IMR-90 (cell line): ENCODE measurements around the gene PPP1R13B. TPM values are rescaled to one million over a fixed set of nuclear protein-coding genes. Genes with fewer than 3 reads are reported as not detected.

Experiments
- ATAC-seq: fragments of 200-7000 bp; cut with Tn5 transposase; 2 replicates; pipeline ENCODE4 v1.9.1; 2020; ENCODE audit warnings: low read depth, mild to moderate bottlenecking, moderate library complexity
- BruUV-seq: library from RNA; stranded (reverse); fragments of 400-500 nt; replicated peaks from 2 replicates; lab custom pipeline; 2021; lab: Mats Ljungman, UMichigan
- CTCF ChIA-PET: fragments of 300-600 bp; formaldehyde crosslinking; extraction: SDS; loops from one replicate; lab custom pipeline; 2021; ENCODE audit warnings: antibody characterized with exemption; lab: Yijun Ruan, JAX
- POLR2A ChIA-PET: fragments of 300-600 bp; sonication (Branson Sonifier 250); formaldehyde crosslinking; loops from one replicate; lab custom pipeline; 2022; ENCODE audit warnings: antibody characterized with exemption; ENCODE audit not compliant: unreplicated experiment; lab: Charles Lee
- DNase-seq: peaks from one replicate; pipeline ENCODE4 v3.0.0; 2013
- H2AFZ ChIP-seq: replicated peaks from 2 replicates; pipeline ENCODE3; 2013; ENCODE audit warnings: low read length, mild to moderate bottlenecking; ENCODE audit not compliant: poor library complexity
- H2AK5ac ChIP-seq: 2 replicates; pipeline ENCODE4 v1.6.1; 2013; ENCODE audit warnings: low read depth, low read length, inconsistent platforms
- H2AK9ac ChIP-seq: replicated peaks from 2 replicates; pipeline ENCODE3; 2013; ENCODE audit warnings: mild to moderate bottlenecking, low read depth, low read length, moderate library complexity; ENCODE audit not compliant: poor library complexity
- H2BK120ac ChIP-seq: 2 replicates; pipeline ENCODE4 v1.6.1; 2013; ENCODE audit warnings: low read depth, low read length, inconsistent platforms
- H2BK15ac ChIP-seq: 3 replicates; pipeline ENCODE4 v1.6.1; 2013; ENCODE audit warnings: low read depth, low read length, inconsistent platforms
- H2BK20ac ChIP-seq: 2 replicates; pipeline ENCODE4 v1.6.1; 2013; ENCODE audit warnings: low read depth, mild to moderate bottlenecking, inconsistent platforms, low read length, moderate library complexity
- H2BK5ac ChIP-seq: 2 replicates; pipeline ENCODE4 v1.6.1; 2013; ENCODE audit warnings: mild to moderate bottlenecking, low read depth, low read length, inconsistent platforms; ENCODE audit not compliant: poor library complexity, severe bottlenecking
- H3K14ac ChIP-seq: replicated peaks from 2 replicates; pipeline ENCODE4 v1.6.1; 2013; ENCODE audit warnings: low read depth, low read length, inconsistent platforms
- H3K18ac ChIP-seq: 2 replicates; pipeline ENCODE4 v1.6.1; 2013; ENCODE audit warnings: low read depth, low read length, control low read depth
- H3K23ac ChIP-seq: 2 replicates; pipeline ENCODE4 v1.6.1; 2013; ENCODE audit warnings: low read depth, low read length, inconsistent platforms
- H3K27ac ChIP-seq: 2 replicates; pipeline ENCODE4 v1.5.1; 2013; ENCODE audit warnings: mild to moderate bottlenecking, control low read depth, low read length; ENCODE audit not compliant: insufficient read depth
- H3K27me3 ChIP-seq: 2 replicates; pipeline ENCODE4 v1.6.1; 2013; ENCODE audit warnings: low read length; ENCODE audit not compliant: control insufficient read depth, insufficient read depth
- H3K36me3 ChIP-seq: 2 replicates; pipeline ENCODE4 v1.6.1; 2013; ENCODE audit warnings: low read length, mixed read lengths; ENCODE audit not compliant: control insufficient read depth, insufficient read depth
- H3K4ac ChIP-seq: 2 replicates; pipeline ENCODE4 v1.6.1; 2013; ENCODE audit warnings: low read depth, low read length, inconsistent platforms
- H3K4me1 ChIP-seq: 2 replicates; pipeline ENCODE4 v1.6.1; 2013; ENCODE audit warnings: low read length, mixed read lengths; ENCODE audit not compliant: control insufficient read depth, insufficient read depth
- H3K4me2 ChIP-seq: 2 replicates; pipeline ENCODE4 v1.6.1; 2013; ENCODE audit warnings: low read depth, mild to moderate bottlenecking, control low read depth, low read length, moderate library complexity
- H3K4me3 ChIP-seq: 2 replicates; pipeline ENCODE4 v1.5.1; 2013; ENCODE audit warnings: low read depth, mild to moderate bottlenecking, control low read depth, low read length, moderate library complexity; ENCODE audit not compliant: insufficient read depth
- H3K56ac ChIP-seq: 2 replicates; pipeline ENCODE4 v1.6.1; 2013; ENCODE audit warnings: low read length, inconsistent platforms; ENCODE audit not compliant: insufficient read depth; ENCODE audit errors: extremely low read depth
- H3K79me1 ChIP-seq, 2 experiments: 2 replicates each; pipeline ENCODE4 v1.6.1; 2013; ENCODE audit warnings: low read length in 2 of 2, inconsistent platforms in 1 of 2, low read depth in 1 of 2
- H3K9ac ChIP-seq: 2 replicates; pipeline ENCODE4 v1.6.1; 2013; ENCODE audit warnings: low read depth, low read length, control low read depth
- H3K9me1 ChIP-seq: 2 replicates; pipeline ENCODE4 v1.6.1; 2013; ENCODE audit warnings: low read length, inconsistent platforms; ENCODE audit not compliant: insufficient read depth
- H3K9me3 ChIP-seq: 2 replicates; pipeline ENCODE4 v1.6.1; 2013; ENCODE audit warnings: low read length; ENCODE audit not compliant: control insufficient read depth, insufficient read depth
- H4K20me1 ChIP-seq: 2 replicates; pipeline ENCODE4 v1.6.1; 2013; ENCODE audit warnings: low read length, inconsistent platforms; ENCODE audit not compliant: insufficient read depth
- H4K5ac ChIP-seq: 2 replicates; pipeline ENCODE4 v1.6.1; 2013; ENCODE audit warnings: mild to moderate bottlenecking, low read depth, low read length, control low read depth
- H4K8ac ChIP-seq, 2 experiments: 2 replicates each; pipeline ENCODE4 v1.6.1; 2013; ENCODE audit warnings: low read depth in 2 of 2, low read length in 2 of 2, control low read depth in 1 of 2, inconsistent platforms in 1 of 2
- H4K91ac ChIP-seq: 2 replicates; pipeline ENCODE4 v1.6.1; 2013; ENCODE audit warnings: low read depth, low read length, inconsistent platforms; ENCODE audit not compliant: insufficient read depth
- BHLHE40 ChIP-seq: fragments of 150-350 bp; IDR thresholded peaks from 2 replicates; pipeline ENCODE4 v1.6.1; 2016; ENCODE audit warnings: mild to moderate bottlenecking, low read depth, low read length
- CEBPB ChIP-seq: IDR thresholded peaks from 2 replicates; pipeline ENCODE4 v1.6.1; 2012; ENCODE audit warnings: low read depth, low read length, improper control_type of control experiment
- CHD1 ChIP-seq: IDR thresholded peaks from 2 replicates; pipeline ENCODE4 v1.6.1; 2012; ENCODE audit warnings: low read depth, low read length, improper control_type of control experiment
- CTCF ChIP-seq: conservative IDR thresholded peaks from 2 replicates; pipeline ENCODE4 v1.5.1; 2012; ENCODE audit warnings: mild to moderate bottlenecking, low read depth, low read length, improper control_type of control experiment
- ELK1 ChIP-seq: fragments of 150-350 bp; IDR thresholded peaks from 2 replicates; pipeline ENCODE4 v1.6.1; 2016; ENCODE audit warnings: low read depth, mild to moderate bottlenecking, low read length, moderate library complexity, borderline replicate concordance
- FOS ChIP-seq: fragments of 150-350 bp; IDR thresholded peaks from 2 replicates; pipeline ENCODE4 v1.6.1; 2016; ENCODE audit warnings: low read depth, low read length
- MAFK ChIP-seq: IDR thresholded peaks from 2 replicates; pipeline ENCODE4 v1.6.1; 2012; ENCODE audit warnings: low read depth, low read length, improper control_type of control experiment
- MAZ ChIP-seq: IDR thresholded peaks from 2 replicates; pipeline ENCODE4 v1.6.1; 2012; ENCODE audit warnings: low read depth, mild to moderate bottlenecking, low read length, improper control_type of control experiment, moderate library complexity, borderline replicate concordance
- MXI1 ChIP-seq: IDR thresholded peaks from 2 replicates; pipeline ENCODE4 v1.6.1; 2012; ENCODE audit warnings: low read depth, mild to moderate bottlenecking, low read length, moderate library complexity, borderline replicate concordance
- NFE2L2 ChIP-seq: fragments of 150-350 bp; IDR thresholded peaks from 2 replicates; pipeline ENCODE4 v1.6.1; 2016; ENCODE audit warnings: low read depth, mild to moderate bottlenecking, low read length
- POLR2A ChIP-seq: IDR thresholded peaks from 2 replicates; pipeline ENCODE4 v1.6.1; 2012; ENCODE audit warnings: mild to moderate bottlenecking, low read depth, low read length
- RAD21 ChIP-seq: IDR thresholded peaks from 2 replicates; pipeline ENCODE4 v1.6.1; 2012; ENCODE audit warnings: low read length, improper control_type of control experiment
- RCOR1 ChIP-seq: IDR thresholded peaks from 2 replicates; pipeline ENCODE4 v1.6.1; 2012; ENCODE audit warnings: mild to moderate bottlenecking, low read length, improper control_type of control experiment; ENCODE audit not compliant: insufficient replicate concordance
- RFX5 ChIP-seq: IDR thresholded peaks from 2 replicates; pipeline ENCODE4 v1.8.0; 2012; ENCODE audit warnings: low read depth, mild to moderate bottlenecking, low read length, moderate library complexity
- SMC3 ChIP-seq: fragments of 150-350 bp; IDR thresholded peaks from 2 replicates; pipeline ENCODE4 v1.6.1; 2016; ENCODE audit warnings: low read depth, mild to moderate bottlenecking, antibody characterized with exemption, low read length, moderate library complexity
- USF2 ChIP-seq: fragments of 150-350 bp; IDR thresholded peaks from 2 replicates; pipeline ENCODE4 v1.6.1; 2017; ENCODE audit warnings: mild to moderate bottlenecking, antibody characterized with exemption, low read length, low read depth
- WGBS, 2 experiments: methylation state at CpG; one replicate each; pipeline versions ENCODE4 v1.1.5 to v1.1.7; 2013; ENCODE audit warnings: missing lambda C conversion rate in 2 of 2; ENCODE audit not compliant: insufficient read length in 1 of 2; ENCODE audit errors: extremely low coverage in 2 of 2; 5-methylcytosine and 5-hydroxymethylcytosine counted together
- dilution Hi-C: fragments of 300-500 bp; cut with HindIII; formaldehyde crosslinking; loops from one replicate; pipeline ENCODE4 v1.14.3; 2018; ENCODE audit warnings: low sequenced_read_pairs; ENCODE audit not compliant: unreplicated experiment
- in situ Hi-C: fragments of 300-500 bp; cut with MboI; formaldehyde crosslinking; loops from 3 replicates; pipeline ENCODE4 v1.14.3; 2019; ENCODE audit warnings: low sequenced_read_pairs, inconsistent platforms, mixed read lengths
- intact Hi-C: fragments of 100-400 bp; cut with micrococcal nuclease; formaldehyde crosslinking; loops from 2 replicates; pipeline ENCODE4 v1.10.0; 2022
- polyA plus RNA-seq, 3 experiments: library from polyadenylated mRNA; depleted of rRNA; stranded (reverse); fragments of >200 nt; gene quantifications; 2 replicates each; pipeline ENCODE4 v1.2.3, GENCODE V29; 2012; ENCODE audit warnings: low replicate concordance in 1 of 3
- total RNA-seq: library from RNA; depleted of rRNA; stranded (reverse); fragments of >200 nt; gene quantifications from 2 replicates; pipeline ENCODE4 v1.2.3, GENCODE V29; 2012

Gene PPP1R13B
- total and polyA plus RNA-seq, 2 of the 4 experiments (the other 2 are of a cell fraction) = 1.6 to 2.8 TPM

GRCh38 chr14:103867523-103867953, 20.2 kb upstream of the PPP1R13B start:
- H2AFZ ChIP-seq = no peak overlapping the region
- no peak overlapping the region for H3K4ac ChIP-seq
- no peaks in the 10 kb centered on the region for H3K9me1 ChIP-seq
- no peaks in the 10 kb centered on the region for H3K9me3 ChIP-seq
- ChIA-PET POLR2A (interaction anchor here (0.5 kb wide), 1 partner anchor 52 kb away, joined by 6 read pairs; no protein-coding TSS in a partner anchor), CTCF (no interaction called here)
- no peaks in the 10 kb centered on the region; the same call in 1 of the 2 replicates for H3K27me3 ChIP-seq
- no peak for ATAC-seq
- dilution Hi-C loops = no loop called here
- H3K14ac ChIP-seq = no peak overlapping the region
- no peak overlapping the region for H3K18ac ChIP-seq
- H2AK9ac ChIP-seq = no peak overlapping the region
- no peak overlapping the region for H2AK5ac ChIP-seq
- no peak overlapping the region for H2BK20ac ChIP-seq
- no peak overlapping the region for H4K91ac ChIP-seq
- no peaks in the 10 kb centered on the region for H3K36me3 ChIP-seq
- H3K56ac ChIP-seq = no peak overlapping the region
- H3K9ac ChIP-seq = no peak overlapping the region
- no peak overlapping the region for H4K8ac ChIP-seq
- no peak overlapping the region for H3K23ac ChIP-seq
- H2BK120ac ChIP-seq = no peak overlapping the region
- intact Hi-C loops = no loop called here
- H3K4me3 ChIP-seq = no peak overlapping the region
- H4K5ac ChIP-seq = no peak overlapping the region
- DNase-seq = no peak
- H2BK5ac ChIP-seq = no peak overlapping the region
- H4K20me1 ChIP-seq = no peaks in the 10 kb centered on the region
- no peak overlapping the region for H2BK15ac ChIP-seq
- in situ Hi-C loops = no loop called here
- no peak overlapping the region for H3K4me2 ChIP-seq
- TF ChIP-seq FOS (no peak), MAFK (no peak), POLR2A (no peak), RAD21 (no peak), NFE2L2 (no peak), CEBPB (no peak), RFX5 (no peak), MXI1 (no peak), CHD1 (no peak), SMC3 (no peak), MAZ (no peak), BHLHE40 (no peak), USF2 (no peak), ELK1 (no peak), RCOR1 (no peak), CTCF (no peak)
- H3K4me1 ChIP-seq = no peaks in the 10 kb centered on the region; the same call in 1 of the 2 replicates
- WGBS, 2 experiments = 67% methylated on average over 3 of the region's 10 CpGs; no CpG with 5 or more reads in 1 of the 2 experiments
- H3K27ac ChIP-seq = no peak overlapping the region
- no peaks in the 10 kb centered on the region for H3K79me1 ChIP-seq
- BruUV-seq = no TSS peak
